SK-N-SH treated with all-trans-retinoic acid at 6 μM for 48 hours (cell line): ENCODE data around the gene MRPS6.

ENCODE experiments used
- ARNTL ChIP-seq: fragments of 450-650 bp; formaldehyde crosslinking; IDR thresholded peaks from 2 replicates; pipeline ENCODE4 v1.5.0; 2020; ENCODE audit warnings: low read depth, mild to moderate bottlenecking, moderate library complexity, borderline replicate concordance
- CSDC2 ChIP-seq: fragments of 250-450 bp; sonication (Bioruptor Pico); IDR thresholded peaks from 2 replicates; pipeline ENCODE4 v1.5.0; 2020; ENCODE audit warnings: mild to moderate bottlenecking, moderate library complexity
- RARB ChIP-seq: fragments of 250-450 bp; sonication (Bioruptor Pico); IDR thresholded peaks from 2 replicates; pipeline ENCODE4 v1.8.0; 2021; ENCODE audit warnings: mild to moderate bottlenecking, moderate library complexity
- TCF4 ChIP-seq: fragments of 250-450 bp; sonication (Bioruptor Pico); IDR thresholded peaks from 2 replicates; pipeline ENCODE4 v1.8.0; 2021; ENCODE audit warnings: mild to moderate bottlenecking, moderate library complexity, borderline replicate concordance
- ZFP3 ChIP-seq: fragments of 250-450 bp; sonication (Bioruptor Pico); IDR thresholded peaks from 2 replicates; pipeline ENCODE4 v1.5.0; 2020; ENCODE audit warnings: mild to moderate bottlenecking, moderate library complexity
- ZNF565 ChIP-seq: fragments of 450-650 bp; formaldehyde crosslinking; conservative IDR thresholded peaks from 2 replicates; pipeline ENCODE4 v1.5.0; 2020; ENCODE audit warnings: low read depth, mild to moderate bottlenecking, moderate library complexity
- ZNF70 ChIP-seq: fragments of 450-650 bp; formaldehyde crosslinking; IDR thresholded peaks from 2 replicates; pipeline ENCODE4 v1.5.0; 2020; ENCODE audit warnings: mild to moderate bottlenecking, moderate library complexity
- TF ChIP-seq, protein P1 (sequence below): fragments of 250-450 bp; sonication (Bioruptor Pico); IDR thresholded peaks from 2 replicates; pipeline ENCODE4 v1.8.0; 2020; ENCODE audit warnings: mild to moderate bottlenecking, moderate library complexity, borderline replicate concordance

DNA sequence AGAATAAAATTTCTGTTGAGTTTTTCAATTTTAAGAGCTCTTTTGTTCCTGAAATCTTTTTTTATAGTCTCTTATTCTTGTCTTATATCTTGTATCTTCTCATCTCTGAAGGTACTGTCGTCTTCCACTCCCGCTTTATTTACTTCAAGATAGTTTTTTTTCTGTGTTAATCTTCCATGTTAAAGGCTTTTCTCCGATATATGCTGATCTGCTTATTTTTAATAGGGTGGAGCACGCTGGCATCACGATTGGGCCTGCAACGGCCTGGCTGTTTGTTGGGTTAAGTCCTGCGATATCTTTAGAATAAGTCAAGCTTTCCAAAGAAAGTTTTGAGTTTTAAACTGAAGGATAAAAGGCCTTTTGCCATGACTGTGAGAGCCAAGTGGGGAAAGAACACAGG, 35.7 kb downstream of the MRPS6 start:
- TF ChIP-seq ZFP3 (CRISPR knock-in tag) (no peak), ARNTL (CRISPR knock-in tag) (no peak), ZNF70 (CRISPR knock-in tag) (no peak), ZNF565 (CRISPR knock-in tag) (no peak), RARB (CRISPR knock-in tag) (no peak), CSDC2 (CRISPR knock-in tag) (no peak), TCF4 (CRISPR knock-in tag) (no peak)
- TF ChIP-seq, protein P1, sequence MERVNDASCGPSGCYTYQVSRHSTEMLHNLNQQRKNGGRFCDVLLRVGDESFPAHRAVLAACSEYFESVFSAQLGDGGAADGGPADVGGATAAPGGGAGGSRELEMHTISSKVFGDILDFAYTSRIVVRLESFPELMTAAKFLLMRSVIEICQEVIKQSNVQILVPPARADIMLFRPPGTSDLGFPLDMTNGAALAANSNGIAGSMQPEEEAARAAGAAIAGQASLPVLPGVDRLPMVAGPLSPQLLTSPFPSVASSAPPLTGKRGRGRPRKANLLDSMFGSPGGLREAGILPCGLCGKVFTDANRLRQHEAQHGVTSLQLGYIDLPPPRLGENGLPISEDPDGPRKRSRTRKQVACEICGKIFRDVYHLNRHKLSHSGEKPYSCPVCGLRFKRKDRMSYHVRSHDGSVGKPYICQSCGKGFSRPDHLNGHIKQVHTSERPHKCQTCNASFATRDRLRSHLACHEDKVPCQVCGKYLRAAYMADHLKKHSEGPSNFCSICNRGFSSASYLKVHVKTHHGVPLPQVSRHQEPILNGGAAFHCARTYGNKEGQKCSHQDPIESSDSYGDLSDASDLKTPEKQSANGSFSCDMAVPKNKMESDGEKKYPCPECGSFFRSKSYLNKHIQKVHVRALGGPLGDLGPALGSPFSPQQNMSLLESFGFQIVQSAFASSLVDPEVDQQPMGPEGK (CRISPR knock-in tag): no peak
